ENCODE measurements around the gene NFIX.

NFIX gene

DNA sequence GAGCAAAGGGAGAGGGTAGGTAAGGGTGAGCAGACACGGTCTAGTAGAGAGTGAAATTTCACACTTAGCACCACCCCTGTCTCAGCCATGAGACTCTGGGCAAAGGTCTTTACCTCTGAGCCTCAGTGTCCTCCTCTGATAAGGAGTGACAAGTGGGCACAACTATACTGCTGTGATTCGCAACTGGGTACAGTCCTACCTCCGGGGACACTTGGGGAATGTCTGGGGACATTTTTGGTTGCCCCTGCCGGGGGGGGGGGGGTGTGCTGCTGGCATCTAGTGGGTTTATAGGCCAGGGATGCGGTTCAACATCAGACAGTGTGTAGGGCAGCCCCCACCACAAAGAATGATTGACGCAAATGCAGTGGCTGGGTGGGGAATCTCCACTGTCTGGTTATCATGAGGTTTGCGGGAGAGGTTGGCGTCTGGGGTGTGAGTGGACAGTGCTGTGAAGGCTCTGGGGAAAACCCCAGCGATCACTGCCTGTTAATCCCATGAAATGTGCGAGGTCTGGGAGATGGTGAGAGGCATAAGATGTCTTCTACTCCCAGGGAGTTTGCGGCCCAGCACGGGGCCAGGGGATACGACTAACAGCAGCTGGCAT is 127.1 kb downstream of the NFIX start:
- no peak for DNase-seq (ENCODE audit: low read depth, low spot score)

DNA sequence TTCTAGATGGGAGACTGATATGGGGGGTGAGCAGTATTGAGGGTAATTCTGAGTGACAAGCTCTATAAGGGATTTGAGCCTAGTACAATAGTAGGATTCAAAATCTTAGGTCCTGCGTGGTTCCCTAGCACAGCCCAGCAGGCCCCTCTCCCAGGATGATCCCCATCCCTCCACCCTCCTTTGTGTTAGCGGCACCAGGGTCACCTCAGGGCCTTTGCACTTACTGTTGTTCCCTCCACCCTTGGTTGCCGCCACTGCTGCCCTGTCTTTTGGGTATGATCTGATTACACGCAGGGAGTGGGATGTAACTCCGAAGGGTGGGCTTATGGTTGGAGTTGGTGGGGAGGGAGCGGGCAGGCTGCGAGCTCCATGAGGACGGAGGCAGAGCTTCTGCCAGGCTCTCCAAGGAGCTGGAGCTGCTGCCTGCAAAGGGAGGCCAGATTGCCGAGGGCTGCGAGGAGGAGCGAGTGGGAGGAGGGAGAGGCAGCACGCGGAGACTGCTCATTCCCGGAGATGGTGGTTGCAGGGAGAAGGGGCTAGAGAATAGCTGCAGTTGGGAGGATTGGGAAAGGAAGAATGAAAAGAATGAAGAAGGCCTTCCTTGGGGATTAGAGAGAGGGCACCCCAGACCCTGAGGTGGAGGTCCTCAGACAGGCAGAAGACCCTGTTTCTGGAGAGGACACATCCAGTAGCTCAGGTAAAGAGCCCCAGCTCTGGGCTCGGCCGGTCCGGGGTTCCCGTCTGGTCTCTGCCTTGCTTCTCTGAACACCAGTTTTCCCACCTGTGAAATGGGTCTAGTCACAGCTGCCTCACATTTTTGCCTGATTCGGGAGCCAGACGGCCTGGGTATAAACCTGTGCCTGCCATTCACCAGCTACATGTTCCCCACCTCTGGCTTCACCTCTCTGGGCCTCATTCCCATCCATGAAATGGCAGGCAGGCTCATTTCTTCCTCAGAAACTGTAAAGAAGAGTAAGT is 128.0 kb downstream of the NFIX start:
- no peak for DNase-seq (ENCODE audit: low read depth, low spot score)

DNA sequence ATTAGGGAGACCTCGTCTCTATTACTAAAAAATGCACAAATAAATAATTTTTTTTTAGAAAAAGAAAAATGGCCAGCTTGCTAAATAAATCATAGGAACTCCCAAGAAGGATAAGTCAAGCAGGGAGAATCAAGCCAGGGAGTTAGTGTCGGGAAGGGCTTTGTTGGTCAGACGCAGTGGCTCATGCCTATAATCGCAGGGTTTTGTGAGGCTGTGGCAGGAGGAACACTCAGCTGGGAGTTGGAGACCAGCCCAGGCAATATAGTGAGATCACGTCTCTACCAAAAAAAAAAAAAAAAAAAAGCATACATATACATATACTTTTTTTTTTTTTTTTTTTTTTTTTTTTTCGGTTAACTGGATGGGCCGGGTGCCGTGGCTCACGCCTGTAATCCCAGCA is 131.8 kb downstream of the NFIX start:
- no peak for DNase-seq (ENCODE audit: low read depth, low spot score)

DNA sequence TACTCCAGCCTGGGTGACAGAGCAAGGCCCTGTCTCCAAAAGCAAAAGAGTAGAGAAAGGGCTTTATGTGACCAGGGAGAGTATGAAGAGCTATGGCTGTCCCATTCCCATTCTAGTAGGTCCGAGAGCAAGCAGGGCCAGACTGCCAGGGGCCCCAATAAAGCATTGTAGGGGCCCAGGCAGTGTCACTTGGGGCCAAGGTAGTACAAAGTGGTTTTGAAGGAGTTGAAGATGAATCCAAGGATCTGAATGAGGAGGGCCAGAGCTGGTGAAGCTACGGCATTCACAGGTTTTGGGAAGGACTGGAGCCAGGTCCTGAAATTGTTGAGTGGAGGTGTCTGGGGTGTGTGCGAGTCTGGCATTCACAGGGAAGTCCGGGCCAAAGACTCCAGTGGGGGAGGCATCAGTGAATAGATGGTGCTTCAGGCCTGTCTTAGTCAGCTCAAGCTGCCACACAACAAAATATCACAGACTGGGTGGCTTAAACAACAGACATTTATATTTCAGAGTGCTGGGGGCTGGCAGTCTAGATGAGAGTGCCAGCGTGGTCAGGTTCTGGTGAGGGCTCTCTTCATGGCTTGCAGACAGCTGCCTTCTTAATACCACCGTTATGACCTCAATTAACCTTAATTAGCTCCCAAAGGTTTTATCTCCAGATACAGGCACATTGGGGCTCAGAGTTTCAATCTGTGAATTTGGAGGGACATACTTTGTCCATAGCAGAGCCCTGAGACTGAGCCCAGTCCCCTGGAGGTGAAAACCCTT is 132.7 kb downstream of the NFIX start:
- no peak for DNase-seq (ENCODE audit: low read depth, low spot score)

DNA sequence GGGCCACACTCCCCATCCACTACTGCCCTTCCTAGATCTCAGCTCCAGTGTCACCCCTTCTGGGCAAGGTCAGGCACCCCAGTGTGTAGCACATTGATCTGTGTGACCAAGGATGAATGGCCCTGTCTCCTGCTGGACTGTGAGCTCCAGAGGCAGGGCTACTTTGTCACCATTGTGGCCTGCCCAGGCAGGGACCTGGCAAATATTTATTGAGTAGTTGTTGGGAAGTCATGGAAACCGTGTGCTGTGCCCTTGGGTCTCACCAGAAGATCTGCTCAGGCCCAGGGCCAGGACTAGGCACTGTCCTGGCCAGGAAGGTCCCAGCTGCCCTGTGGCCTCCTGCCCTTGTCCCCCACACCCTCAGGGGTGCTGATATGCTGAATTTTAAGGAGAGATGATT is 133.3 kb downstream of the NFIX start:
- DNase-seq (ENCODE audit: low read depth, low spot score), result no peak

DNA sequence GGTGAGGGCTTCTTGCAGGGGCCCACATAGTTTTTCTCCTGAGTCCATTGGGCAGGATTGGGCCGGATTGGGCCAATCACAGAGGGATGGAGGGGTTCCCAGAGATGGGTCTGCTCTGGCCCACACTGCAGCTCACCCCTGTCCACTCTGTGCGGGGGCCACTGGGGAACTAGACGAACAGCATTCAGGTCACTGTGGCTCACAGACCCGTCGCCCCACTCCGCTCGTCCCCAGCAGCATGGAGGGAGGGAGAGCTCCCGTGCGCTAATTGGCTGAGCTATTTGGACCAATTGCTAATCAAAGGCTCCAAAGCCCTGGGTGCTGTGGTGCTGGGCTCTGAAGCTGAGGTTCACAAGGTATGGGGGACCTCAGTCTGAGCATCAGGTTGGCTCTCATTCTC is 134.1 kb downstream of the NFIX start:
- DNase-seq (ENCODE audit: low read depth, low spot score), result no peak

DNA sequence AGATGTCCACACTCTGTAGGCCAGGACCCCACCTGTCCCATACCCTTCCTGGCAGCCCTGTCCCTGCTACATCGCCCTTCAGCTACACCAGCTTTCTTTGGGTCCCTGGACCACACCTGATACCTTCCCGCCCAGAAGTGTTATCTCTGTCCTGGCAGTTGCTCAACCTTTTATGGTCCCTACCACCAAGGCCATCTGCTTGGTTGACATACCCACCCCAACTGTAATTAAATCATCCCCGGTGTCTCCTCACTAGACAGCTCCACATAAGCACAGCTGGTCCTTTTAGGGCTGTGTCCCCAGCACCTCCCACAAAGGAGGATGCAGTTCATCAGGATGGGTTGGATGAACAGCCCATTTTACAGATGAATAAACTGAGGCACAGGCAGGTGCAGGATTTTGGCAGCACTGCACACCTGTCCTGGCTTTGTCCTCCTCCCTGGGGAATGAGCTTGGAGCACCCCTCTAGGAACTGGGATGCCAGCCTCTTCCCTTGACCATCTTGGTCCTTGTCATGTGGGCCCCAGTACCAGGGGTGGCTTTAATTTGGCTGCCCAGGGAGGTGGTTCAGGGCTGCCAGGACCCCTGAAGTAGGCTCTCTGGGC is 135.7 kb downstream of the NFIX start:
- DNase-seq (ENCODE audit: low read depth, low spot score), result no peak

DNA sequence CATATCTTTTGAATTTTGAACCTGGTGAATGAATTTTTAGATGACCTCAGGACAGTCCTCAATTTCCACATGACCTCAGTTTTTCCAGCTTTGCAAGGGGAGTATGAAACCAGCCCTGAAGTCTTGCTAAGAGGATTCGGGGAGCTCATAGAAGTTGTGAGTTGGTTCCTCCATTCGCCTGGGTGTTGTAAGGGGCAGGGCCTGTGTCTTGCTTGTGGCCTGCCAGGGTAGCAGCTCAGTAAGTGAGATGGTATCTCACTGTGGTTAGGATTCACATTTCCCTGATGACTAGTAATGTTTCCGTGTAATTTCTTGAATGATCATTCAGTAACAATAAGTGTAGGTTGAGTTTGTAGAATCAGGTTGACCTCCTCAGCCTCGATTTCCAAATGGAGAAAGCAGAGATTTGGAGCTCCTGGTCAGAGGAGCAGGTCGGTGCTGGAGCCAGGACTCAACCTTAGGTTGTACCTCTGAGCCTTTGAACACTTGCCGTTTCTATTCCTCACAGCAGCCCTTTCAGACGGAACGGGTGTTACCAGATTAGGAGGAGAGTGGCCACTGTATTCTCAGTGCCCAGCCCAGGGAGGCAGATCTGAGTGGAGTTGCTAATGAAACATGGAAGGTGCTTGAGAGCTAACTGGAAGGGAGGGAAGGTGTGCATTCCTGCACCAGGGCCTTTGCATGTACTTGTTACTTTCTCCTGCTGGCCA is 137.4 kb downstream of the NFIX start:
- no peak for DNase-seq (ENCODE audit: low read depth, low spot score)

DNA sequence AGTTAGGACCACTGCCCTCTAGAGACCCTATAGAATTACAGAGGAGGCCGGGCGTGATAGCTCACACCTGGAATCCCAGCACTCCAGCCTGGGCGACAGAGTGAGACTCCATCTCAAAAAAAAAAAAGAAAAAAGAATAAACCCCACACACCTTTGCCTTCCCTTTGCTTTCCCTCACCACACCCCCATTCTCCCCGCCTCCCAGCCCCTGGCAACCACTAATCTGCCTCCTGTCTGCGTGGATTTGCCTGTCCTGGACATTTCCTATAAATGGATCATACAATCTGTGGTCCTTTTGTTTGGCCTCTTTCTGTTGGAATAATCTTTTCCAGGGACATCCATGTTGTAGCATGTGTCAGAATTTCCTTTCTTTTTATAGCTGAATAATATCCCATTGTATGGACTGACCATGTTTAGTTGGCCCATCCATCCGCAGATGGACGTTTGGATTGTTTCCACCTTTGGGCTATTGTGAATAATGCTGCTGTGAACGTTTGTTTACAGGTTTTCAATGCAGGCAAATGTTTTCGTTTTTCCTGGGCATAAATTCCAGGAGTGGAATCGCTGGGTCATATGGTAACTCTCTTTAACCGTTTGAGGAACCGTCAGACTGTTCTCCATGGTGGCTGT is 138.1 kb downstream of the NFIX start:
- no peak for DNase-seq (ENCODE audit: low read depth, low spot score)

DNA sequence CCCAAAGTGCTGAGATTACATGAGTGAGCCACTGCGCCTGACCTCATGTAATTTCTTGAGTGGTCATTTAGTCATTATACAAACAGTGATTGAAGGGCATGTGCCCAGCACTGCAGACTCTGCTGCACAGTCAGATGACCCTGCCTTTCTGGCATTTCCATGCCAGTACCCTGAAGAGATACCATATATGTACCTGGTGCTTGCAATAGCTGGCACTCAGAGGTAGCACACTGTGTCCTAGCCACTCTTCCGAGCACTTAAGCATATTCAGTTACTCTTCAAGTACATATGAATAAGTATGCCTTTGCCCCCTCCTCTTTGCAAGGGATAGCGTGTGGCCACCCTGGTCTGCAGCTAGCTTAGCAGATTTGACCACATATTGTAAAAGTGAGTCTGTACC is 139.4 kb downstream of the NFIX start:
- DNase-seq (ENCODE audit: low read depth, low spot score), result no peak

DNA sequence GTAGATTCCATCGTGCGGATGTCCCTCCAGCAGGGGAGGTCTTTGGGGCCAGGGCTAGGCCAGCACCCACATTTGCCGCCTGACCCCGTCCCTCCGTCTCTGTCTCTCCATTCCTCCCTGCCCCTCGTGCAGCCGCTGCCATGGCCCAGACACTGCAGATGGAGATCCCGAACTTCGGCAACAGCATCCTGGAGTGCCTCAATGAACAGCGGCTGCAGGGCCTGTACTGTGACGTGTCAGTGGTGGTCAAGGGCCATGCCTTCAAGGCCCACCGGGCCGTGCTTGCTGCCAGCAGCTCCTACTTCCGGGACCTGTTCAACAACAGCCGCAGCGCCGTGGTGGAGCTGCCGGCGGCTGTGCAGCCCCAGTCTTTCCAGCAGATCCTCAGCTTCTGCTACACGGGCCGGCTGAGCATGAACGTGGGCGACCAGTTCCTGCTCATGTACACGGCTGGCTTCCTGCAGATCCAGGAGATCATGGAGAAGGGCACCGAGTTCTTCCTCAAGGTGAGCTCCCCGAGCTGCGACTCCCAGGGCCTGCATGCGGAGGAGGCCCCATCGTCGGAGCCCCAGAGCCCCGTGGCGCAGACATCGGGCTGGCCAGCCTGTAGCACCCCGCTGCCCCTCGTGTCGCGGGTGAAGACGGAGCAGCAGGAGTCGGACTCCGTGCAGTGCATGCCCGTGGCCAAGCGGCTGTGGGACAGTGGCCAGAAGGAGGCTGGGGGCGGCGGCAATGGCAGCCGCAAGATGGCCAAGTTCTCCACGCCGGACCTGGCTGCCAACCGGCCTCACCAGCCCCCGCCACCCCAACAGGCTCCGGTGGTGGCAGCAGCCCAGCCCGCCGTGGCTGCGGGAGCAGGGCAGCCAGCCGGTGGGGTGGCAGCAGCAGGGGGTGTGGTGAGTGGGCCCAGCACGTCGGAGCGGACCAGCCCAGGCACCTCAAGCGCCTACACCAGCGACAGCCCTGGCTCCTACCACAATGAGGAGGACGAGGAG is 140.1 kb downstream of the NFIX start:
- no peak for DNase-seq (ENCODE audit: low read depth, low spot score)

DNA sequence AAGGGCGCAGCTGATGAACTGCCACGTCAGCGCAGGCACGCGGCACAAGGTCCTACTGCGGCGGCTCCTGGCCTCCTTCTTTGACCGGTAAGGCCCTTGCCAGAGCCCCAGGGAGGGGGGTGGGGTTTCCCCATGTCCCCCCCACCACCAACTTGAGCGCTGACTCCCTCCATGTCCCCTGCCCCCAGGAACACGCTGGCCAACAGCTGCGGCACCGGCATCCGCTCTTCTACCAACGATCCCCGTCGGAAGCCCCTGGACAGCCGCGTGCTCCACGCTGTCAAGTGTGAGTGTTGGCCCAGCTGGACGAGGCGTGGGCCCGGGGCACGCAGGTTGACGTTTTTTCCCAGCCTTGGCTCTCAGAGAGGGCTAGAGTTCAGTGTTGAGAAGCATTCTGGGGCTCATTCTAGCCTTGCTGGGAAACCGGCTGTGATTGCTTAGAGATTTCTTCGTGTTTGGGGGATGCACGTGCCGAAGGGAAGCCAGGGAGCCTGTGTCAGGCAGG is 142.1 kb downstream of the NFIX start:
- DNase-seq (ENCODE audit: low read depth, low spot score), result no peak

DNA sequence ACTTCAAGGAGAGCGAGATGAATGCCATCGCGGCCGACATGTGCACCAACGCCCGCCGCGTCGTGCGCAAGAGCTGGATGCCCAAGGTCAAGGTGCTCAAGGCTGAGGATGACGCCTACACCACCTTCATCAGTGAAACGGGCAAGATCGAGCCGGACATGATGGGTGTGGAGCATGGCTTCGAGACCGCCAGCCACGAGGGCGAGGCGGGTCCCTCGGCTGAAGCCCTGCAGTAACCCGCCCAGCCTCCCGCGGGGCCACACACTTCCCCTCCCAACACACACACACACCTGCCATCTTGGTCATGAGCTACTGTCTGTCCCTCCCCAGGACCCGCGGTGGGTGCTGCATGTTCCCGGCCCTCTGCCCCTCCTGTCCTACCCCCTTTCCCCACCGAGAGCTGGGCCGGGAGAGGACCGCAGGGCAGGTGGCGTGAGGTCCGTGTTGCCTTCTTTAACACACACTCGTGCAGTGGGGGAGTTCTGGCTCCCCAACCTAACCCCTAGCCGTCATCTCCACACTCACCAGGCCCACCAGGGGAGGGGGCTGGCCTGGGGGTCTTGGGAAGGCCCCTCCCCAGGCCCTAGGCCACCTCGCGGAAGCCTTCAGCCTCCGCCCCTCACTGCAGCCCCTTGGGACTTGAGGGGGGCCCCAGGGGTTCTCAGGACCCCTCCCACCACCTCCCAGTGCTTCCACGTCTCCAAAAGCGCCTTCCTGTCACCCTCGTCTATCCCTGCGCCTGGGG is 143.1 kb downstream of the NFIX start:
- no peak for DNase-seq (ENCODE audit: low read depth, low spot score)

DNA sequence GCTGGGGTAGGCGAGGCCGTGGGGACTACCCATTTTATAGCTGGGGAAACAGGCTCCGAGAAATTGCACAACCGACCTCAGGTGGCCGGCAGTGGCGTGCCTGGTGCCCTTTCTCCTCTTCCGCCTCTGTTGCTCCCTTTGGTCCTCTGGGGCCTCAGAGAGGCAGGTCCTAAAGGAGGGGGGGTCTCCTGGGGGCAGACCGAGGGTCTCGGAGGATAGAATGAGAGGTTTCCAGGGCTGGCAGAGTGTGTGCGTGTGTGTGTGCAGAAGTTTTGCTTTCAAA is 143.6 kb downstream of the NFIX start:
- no peak for DNase-seq (ENCODE audit: low read depth, low spot score)

DNA sequence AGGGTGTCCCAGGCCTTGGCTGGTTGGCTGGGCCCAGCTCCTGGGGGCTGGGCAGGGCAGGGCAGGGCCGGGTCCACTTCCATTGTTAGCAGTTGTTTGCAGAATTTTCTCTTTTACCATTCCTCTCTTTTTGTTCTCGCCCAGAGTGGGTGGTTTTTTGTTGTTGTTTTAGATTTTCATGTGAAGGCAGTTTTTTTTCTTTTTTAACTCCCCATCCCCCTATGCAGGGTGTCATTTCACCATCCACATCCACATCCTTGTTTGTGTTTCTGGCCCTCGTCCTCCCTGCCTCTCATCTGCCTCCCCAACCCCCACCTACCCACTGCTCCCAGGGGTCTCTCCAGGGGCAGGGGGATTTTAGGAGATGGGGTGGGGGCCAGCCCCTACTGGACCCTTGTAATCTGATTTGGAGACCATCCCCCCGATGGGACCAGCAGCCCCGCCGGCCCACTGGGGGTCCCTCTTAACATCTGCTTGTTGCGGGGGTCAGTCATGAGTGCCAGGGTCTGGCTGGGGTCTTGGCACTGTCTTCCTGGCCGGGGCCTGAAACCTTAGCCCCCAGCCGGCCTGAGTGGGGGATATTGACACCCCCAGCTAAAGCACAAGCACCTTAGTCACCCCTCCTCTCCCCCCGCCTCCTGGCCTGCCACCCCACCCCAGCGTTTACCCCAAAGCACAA is 144.5 kb downstream of the NFIX start:
- no peak for DNase-seq (ENCODE audit: low read depth, low spot score)

DNA sequence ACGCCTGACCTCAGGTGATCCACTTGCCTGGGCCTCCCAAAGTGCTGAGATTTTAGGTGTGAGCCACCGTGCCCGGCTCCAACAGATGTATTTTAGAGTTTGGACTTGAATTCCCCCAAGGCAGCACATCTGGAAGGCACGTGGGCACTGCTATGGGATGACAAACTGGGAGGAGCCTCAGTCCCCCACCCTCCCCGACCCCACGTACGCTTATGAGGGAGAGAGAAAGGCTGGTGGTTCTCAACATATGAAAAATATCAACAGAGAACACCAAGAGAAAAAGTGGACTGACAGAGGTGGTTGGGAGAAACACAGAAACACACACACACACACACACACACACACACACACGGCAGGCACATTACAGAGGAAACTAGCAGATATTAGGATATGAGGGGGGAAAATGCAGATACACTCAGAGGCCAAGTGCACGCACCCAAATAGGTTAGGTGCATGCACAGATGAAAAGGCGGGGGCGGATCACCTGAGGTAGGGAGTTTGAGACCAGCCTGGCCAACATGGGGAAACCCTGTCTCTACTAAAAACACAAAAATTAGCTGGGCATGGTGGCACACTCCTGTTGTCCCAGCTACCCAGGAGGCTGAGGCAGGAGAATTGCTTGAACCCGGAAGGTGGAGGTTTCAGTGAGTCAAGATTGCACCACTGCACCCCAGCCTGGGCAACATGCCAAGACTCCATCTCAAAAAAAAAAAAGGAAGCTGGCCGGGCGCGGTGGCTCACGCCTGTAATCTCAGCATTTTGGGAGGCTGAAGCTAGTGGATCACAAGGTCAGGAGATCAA is 151.7 kb downstream of the NFIX start:
- DNase-seq (ENCODE audit: low read depth, low spot score), result no peak
